ENCODE data around the gene ATG13.

Gene ATG13

GRCh38 chr11:46609386-46609785, 8.0 kb upstream of the ATG13 start:
- no peak for DNase-seq

GRCh38 chr11:46611526-46612304, 5.6 kb upstream of the ATG13 start:
- no peak for DNase-seq

- DNase-seq, result no peak
These were observed 5.0 kb upstream of the ATG13 start for GRCh38 chr11:46612326-46612725.

- DNase-seq, result no peak
These were observed 1.6 kb upstream of the ATG13 start for GRCh38 chr11:46615756-46616155.

GRCh38 chr11:46616551-46617133, 711 bp upstream of the ATG13 start:
- no peak for DNase-seq

GRCh38 chr11:46617972-46618314, 590 bp downstream of the ATG13 start:
- no peak for DNase-seq

DNA sequence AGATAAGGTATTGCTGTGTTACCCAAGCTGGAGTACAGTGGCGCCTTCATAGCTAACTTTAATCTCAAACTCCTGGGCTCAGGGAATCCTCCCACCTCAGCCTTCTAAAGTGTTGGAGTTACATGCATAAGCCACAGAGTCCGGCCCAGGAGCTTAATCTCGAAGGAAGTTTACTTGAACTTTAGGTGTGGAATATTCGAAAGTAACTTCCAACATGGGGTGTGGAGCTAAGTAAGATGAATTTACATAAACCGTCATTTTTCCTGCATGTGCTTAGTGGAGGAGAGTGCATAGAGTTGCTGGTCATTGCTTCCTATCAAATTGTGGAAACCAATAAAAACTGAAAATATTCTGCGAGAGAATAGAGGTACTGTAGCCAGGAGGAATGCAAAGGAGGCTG, 1.5 kb downstream of the ATG13 start:
- DNase-seq, result no peak

GRCh38 chr11:46625406-46625805, 8.1 kb downstream of the ATG13 start:
- no peak for DNase-seq

GRCh38 chr11:46628961-46629360, 11.6 kb downstream of the ATG13 start:
- no peak for DNase-seq

DNA sequence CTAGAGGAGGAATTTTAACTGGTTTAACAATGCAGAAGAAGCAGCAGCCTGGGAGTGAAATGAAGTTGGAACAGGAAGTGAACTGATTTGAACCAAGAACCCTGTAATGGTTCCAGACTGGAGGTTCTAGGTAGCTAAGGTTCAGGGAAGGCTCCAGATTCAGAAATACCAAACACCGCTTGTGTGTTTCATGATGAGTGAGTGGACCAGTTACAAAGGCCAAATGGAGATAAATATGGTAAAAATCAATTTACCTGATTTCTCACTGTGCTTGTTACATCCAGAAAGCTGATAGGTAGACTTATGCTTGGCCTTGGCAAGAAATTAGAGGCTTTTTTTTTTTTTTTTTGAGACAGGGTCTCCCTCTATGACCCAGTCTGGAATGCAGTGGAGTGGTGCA, 12.9 kb downstream of the ATG13 start:
- no peak for DNase-seq

GRCh38 chr11:46631676-46632075, 14.3 kb downstream of the ATG13 start:
- DNase-seq, result no peak

GRCh38 chr11:46632502-46632901, 15.1 kb downstream of the ATG13 start:
- no peak for DNase-seq

GRCh38 chr11:46633291-46634217, 16.2 kb downstream of the ATG13 start:
- DNase-seq, result no peak

DNA sequence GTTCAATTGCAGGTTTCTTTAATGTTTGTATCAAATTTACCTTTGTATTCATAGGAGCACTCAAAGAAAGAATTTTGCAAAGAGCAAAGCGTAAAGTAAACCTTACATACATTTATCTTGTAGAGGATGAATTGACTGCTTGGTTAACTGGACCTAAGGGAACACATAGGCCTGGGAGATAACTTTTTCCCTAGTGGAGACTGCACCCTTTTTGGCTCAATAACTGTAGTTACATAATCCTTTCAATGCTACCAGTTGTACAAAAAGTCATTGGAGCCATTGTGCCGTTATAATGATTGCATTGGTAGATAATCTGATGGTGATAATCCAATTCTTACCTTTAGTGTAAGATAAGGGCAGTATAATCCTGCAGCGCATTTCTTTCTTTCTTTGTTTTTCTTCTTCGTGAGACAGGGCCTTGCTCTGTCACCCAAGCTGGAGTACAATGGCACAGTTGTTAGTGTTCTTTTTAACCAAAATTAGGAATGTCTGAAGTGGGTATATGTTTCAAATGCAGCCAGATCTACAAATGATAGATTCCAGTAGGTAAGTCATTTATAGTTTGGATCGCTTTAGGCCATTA, 18.3 kb downstream of the ATG13 start:
- no peak for DNase-seq

- no peak for DNase-seq
These were observed 20.2 kb downstream of the ATG13 start for GRCh38 chr11:46637546-46637945.

DNA sequence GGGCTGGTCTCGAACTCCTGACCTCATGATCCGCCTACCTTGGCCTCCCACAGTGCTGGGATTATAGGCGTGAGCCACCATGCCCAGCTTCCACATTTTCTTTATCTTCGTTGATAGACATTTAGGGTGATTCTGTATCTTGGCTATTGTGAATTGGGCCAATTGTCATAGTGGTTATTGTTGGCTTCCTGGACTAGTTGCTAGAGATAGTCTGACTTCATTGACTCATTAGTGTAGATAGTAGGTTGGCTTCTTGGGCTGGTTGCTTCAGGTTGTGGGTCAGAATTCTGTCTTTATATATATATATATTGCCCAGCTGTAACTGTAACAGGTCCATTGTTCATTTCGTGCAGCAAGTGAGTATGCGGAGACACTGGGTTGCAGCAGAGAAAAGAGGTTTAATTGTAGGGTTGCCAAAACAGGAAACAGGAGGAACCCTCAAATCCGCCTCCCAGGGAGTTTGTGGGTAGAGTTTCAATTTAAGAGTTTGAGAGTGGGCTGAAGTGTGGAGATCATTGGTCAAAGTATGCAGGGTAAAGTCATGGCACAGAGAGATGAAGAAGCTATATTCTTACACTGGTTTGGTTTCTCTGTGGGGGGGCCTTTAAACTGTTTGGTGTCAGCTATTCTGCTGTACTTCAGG, 22.0 kb downstream of the ATG13 start:
- no peak for DNase-seq

DNA sequence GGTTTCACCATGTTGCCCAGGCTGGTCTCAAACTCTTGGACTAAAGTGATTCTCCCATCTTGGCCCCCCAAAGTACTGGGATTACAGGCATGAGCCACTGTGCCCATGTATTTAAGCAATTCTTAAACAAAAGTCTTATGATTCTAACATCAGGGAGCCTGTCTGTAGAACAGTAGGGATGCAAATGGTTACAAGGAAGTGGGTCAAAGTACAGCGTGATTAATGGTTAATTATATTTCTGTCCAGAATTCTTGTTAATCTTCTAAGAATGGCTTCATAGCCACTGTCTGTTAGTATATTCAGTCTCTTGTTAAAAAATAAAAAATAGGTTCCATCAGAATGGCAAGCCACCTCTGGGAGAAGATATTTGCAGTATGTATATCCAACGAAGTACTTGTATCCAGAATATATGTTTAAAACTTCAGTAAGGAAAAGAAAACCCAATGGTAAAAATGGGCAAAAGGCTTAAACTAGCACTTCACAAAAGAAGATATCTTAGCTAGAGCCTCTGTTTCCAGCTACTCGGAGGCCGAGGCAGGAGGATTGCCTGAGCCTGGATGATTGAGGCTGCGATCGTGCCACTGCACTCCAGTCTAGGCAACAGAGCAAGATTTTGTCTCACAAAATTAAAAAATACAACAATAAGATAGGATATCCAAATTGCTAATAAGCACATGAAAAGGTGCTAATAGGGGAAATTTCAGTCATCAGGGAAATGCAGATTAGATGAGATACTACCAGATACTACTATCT, 22.9 kb downstream of the ATG13 start:
- DNase-seq, result no peak

DNA sequence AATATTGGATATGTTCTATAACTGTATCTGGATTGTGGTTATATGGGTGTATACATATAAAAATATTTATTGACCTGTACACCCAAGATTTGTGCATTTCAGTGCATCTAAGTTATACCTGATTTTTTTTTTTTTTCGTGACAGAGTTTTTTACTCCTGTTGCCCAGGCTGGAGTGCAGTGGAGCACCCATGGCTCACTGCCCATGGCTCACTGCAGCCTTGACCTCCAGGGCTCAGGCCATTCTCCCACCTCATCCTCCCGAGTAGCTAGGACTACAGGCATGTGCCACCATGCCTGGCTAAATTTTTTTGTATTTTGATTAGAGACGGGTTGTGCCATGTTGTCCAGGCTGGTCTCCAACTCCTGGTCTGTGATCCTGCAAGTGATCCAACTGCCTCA, 24.3 kb downstream of the ATG13 start:
- no peak for DNase-seq

DNA sequence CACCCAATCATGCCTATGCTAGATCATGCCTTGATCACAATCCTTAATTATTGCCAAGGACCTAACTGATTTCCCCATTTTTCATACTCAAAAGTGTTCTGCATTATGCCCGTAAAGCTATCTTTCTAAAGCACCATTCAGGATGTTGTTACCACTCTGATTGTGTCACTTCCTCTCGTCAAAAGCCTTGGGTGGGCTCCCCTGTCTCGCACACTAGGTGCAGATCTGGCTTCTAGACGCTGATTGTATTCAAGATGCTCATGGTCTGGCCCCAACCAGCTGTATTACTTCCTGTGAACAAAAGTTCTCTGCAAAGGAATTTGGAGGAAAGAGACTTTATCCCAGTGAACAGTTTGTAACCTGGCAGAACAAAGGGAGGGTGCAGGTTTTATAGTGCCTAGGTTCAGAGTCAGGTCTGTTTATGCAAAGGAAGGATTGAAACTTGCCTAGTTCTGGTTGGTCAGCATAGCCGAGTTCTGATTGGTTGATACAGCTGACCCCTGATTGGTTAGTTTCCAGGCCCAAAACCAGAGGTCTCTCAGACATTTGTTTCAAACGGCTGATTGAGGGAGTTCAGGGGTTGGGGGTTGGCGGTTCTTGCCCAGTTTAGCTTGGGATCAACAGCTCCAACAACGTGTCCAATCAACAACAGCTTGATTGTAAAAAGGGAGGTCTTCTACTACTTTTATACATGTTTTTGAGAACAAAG, 25.4 kb downstream of the ATG13 start:
- no peak for DNase-seq

GRCh38 chr11:46643531-46643930, 26.2 kb downstream of the ATG13 start:
- no peak for DNase-seq

DNA sequence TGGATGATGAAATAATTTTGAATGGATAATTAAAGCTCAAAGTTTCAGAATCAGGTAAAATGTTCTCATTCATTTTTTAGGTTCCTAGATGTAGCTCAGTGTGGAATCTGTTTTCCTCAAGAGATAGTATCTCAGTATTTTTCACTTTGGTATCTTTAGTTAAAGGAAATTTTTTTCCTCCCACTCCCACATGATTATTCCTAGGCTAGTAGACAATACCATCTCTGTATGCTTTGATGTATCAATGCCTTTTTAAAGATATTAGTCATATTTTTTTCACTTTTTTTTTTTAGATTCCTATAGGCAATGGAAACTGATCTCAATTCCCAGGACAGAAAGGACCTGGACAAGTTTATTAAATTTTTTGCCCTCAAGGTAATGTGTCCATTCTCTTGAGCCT, 26.6 kb downstream of the ATG13 start:
- no peak for DNase-seq
